Measurements from ENCODE around the gene KRTAP4-11. TPM values are rescaled to one million over a fixed set of nuclear protein-coding genes. Genes with fewer than 3 reads are reported as not detected.
"Not testable (repeated sequence)": the region's sequence is repeated elsewhere in the genome, so short reads cannot be mapped to it uniquely, and the experiment has no call there.

The KRTAP4-11 gene
- polyA plus RNA-seq, 1 of the 3 experiments (the other 2 are of a cell fraction): not detected

DNA sequence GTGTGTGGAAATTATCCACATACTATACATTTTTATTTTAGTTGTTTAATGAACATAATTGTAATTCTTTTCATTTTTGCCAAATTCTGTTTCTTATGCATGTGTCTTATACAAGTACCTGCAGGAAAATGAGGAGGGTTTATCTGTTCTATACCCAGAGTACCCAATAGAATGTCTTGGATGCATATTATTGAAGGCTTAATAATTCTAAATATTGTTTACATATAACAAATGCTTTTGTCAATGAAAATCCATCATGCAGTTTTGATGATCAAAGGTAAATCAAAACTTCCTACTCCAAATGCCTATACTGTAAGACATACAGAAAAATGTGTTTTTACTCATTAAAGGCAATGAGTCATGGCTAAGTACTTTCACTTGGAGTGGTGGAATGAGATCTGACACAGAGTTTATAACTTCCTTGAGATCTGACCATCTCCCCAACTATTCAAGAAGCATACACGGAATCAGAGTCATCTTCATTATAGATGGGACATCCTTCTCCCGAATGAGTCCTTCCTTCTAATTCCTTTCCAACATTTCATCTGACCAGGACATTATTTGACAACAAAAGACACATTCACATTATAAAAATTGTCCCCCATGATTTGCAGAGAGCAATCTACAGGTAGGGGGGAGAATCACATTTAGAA lies 13.7 kb downstream of the KRTAP4-11 start:
- H3K9ac ChIP-seq; H3F3A ChIP-seq (replicated peaks; ENCODE audit: insufficient read depth); H3K36me3 ChIP-seq (replicated peaks in 1 of 2; ENCODE audit: control insufficient read depth in 1 of 2, insufficient read depth in 2 of 2, low read length in 1 of 2); POLR2A ChIA-PET; DNase-seq; H3K4me3 ChIP-seq (ENCODE audit: low read depth in 2 of 2, low read length in 1 of 2); H3K9me2 ChIP-seq; H2AFZ ChIP-seq (ENCODE audit: low read depth); H3K27me3 ChIP-seq (ENCODE audit: insufficient read depth); H3K4me1 ChIP-seq (ENCODE audit: control insufficient read depth in 1 of 2, insufficient read depth in 2 of 2, low read depth in 1 of 2, low read length in 1 of 2); H3K27ac ChIP-seq (ENCODE audit: low read depth in 2 of 2, low read length in 1 of 2); H3K9me3 ChIP-seq; H3K79me2 ChIP-seq (ENCODE audit: insufficient read depth); H4K20me1 ChIP-seq (ENCODE audit: insufficient read depth); CTCF ChIA-PET: not testable (repeated sequence)
- WGBS (ENCODE audit: low lambda C conversion rate): 2% methylated on average over 2 of the region's 2 CpGs
- H3K4me2 ChIP-seq: peak overlapping the region; percentile 40; the same call in 1 of the 2 replicates
- TF ChIP-seq PBX3 (IDR thresholded peaks at IDR 0.05) (peak; percentile 37; the same call in 1 of the 2 replicates), FOSL2 (IDR thresholded peaks at IDR 0.05; ENCODE audit: borderline replicate concordance, low read depth) (peak; percentile 35; the same call in 1 of the 2 replicates), EP300 (IDR thresholded peaks at IDR 0.05; ENCODE audit: borderline replicate concordance in 1 of 2, low read depth in 1 of 2, low read length in 1 of 2) (0 out of 4 replicates have a peak, but pooled peaks of 1 of the 2 experiments have one; percentile 16), TCF12 (IDR thresholded peaks at IDR 0.05) (0 out of 2 replicates have a peak, but pooled peaks have one; percentile 21), JUND (IDR thresholded peaks at IDR 0.05) (peak; percentile 39)

DNA sequence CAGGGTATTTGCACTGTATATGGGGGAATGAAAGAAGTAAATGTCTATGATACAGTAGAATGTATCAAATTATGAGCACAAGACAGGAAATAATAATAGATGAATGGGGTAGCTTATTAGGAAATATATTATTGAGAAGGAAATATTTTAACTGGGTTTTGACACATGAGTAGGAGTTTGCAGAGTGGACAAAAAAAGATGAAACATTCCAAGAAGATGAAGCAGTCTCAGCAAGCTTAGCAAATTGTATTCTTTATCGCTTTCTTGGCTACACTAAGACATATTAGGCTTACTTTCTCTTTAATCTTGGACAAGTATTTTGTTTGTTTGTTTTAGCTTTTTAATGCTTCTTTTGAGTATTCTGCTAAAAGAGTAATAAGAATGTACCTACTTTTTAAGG lies 14.3 kb downstream of the KRTAP4-11 start:
- ChIA-PET CTCF (no interaction called here), POLR2A (no interaction called here)
- no peak for DNase-seq
- H3F3A ChIP-seq (replicated peaks; ENCODE audit: insufficient read depth): peaks cover 5% of the 10 kb centered on the region
- H3K9ac ChIP-seq: no peak overlapping the region
- peaks cover 0 to 3% of the 10 kb centered on the region in 2 experiments; a peak in 1 of 4 replicates for H3K4me1 ChIP-seq (ENCODE audit: control insufficient read depth in 1 of 2, insufficient read depth in 2 of 2, low read depth in 1 of 2, low read length in 1 of 2)
- H3K4me2 ChIP-seq: no peak overlapping the region
- TF ChIP-seq IRF3 (IDR thresholded peaks at IDR 0.05; ENCODE audit: low read depth, low read length): no peak
- TF ChIP-seq TAF1 (IDR thresholded peaks at IDR 0.05; ENCODE audit: borderline replicate concordance, low read depth, low read length): no peak
- TF ChIP-seq SIN3A (IDR thresholded peaks at IDR 0.05; ENCODE audit: borderline replicate concordance, low read depth, low read length): no peak
- no peak for TF ChIP-seq TCF12 (IDR thresholded peaks at IDR 0.05)
- no peak for TF ChIP-seq RFX5 (IDR thresholded peaks at IDR 0.05; ENCODE audit: low read length)
- TF ChIP-seq FOXM1 (IDR thresholded peaks at IDR 0.05; ENCODE audit: low read depth): no peak
- TF ChIP-seq ELF1 (IDR thresholded peaks at IDR 0.05): no peak
- no peak for TF ChIP-seq POLR2AphosphoS5 (IDR thresholded peaks at IDR 0.05; ENCODE audit: low read depth, low read length)
- TF ChIP-seq MEF2A (IDR thresholded peaks at IDR 0.05; ENCODE audit: borderline replicate concordance, low read depth): no peak
- no peak for TF ChIP-seq TEAD4 (IDR thresholded peaks at IDR 0.05; ENCODE audit: borderline replicate concordance, insufficient read depth)
- no peak for TF ChIP-seq PBX3 (IDR thresholded peaks at IDR 0.05)
- TF ChIP-seq NRF1 (IDR thresholded peaks at IDR 0.05; ENCODE audit: low read depth, low read length): no peak
- TF ChIP-seq CHD2 (IDR thresholded peaks at IDR 0.05; ENCODE audit: low read length, partially characterized antibody): no peak
- no peak for TF ChIP-seq EP300 (IDR thresholded peaks at IDR 0.05; ENCODE audit: borderline replicate concordance in 1 of 2, low read depth in 1 of 2, low read length in 1 of 2)
- H3K36me3 ChIP-seq (replicated peaks in 1 of 2; ENCODE audit: control insufficient read depth in 1 of 2, insufficient read depth in 2 of 2, low read length in 1 of 2): no peaks in the 10 kb centered on the region
- 55% methylated on average over 1 of the region's 1 CpG for WGBS (ENCODE audit: low lambda C conversion rate)
- H3K9me3 ChIP-seq: no peaks in the 10 kb centered on the region
- no peaks in the 10 kb centered on the region for H3K79me2 ChIP-seq (ENCODE audit: insufficient read depth)
- no peak overlapping the region for H3K27ac ChIP-seq (ENCODE audit: low read depth in 2 of 2, low read length in 1 of 2)
- no peaks in the 10 kb centered on the region for H3K9me2 ChIP-seq
- H2AFZ ChIP-seq (ENCODE audit: low read depth): no peak overlapping the region
- no peaks in the 10 kb centered on the region for H3K27me3 ChIP-seq (ENCODE audit: insufficient read depth)
- no peak overlapping the region for H3K4me3 ChIP-seq (ENCODE audit: low read depth in 2 of 2, low read length in 1 of 2)
- no peaks in the 10 kb centered on the region for H4K20me1 ChIP-seq (ENCODE audit: insufficient read depth)

Data from SK-N-SH (cell line).